Stimulated activated CD4-positive, alpha-beta T cell treated with anti-CD3 and anti-CD28 coated beads, Interleukin-12 subunit alpha, Interleukin-12 subunit beta, amount 100 ng/mL, for 48 hours (primary cell): ENCODE data around the gene TMC1.
"Not testable (repeated sequence)": the region's sequence is repeated elsewhere in the genome, so short reads cannot be mapped to it uniquely, and the experiment has no call there.

Experiments
- DNase-seq, 3 donors: peaks; one replicate each; pipeline ENCODE4 v3.0.0-alpha.2; 2020; ENCODE audit warnings: low read depth in 2 of 3, low spot score in 1 of 3

The TMC1 gene

DNA sequence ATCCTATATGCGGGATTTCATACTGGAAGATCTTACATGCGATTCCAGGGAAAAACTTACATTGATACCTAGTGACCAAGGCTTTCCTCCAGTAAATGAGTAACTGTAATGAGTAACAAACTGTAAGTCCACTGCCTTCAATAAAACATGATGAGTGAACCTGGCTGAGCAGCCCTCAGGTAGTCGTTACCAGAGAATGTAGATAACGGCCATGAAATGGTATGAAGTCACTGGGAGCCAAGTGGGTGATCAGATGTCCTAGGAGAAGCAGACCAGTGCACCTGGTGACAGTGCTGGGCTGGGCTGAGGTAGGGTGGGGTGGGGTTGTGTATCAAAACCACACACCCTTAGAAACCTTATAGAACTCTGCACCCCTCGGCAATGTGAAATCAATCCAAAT lies 227.9 kb downstream of the TMC1 start:
- DNase-seq = no peak

DNA sequence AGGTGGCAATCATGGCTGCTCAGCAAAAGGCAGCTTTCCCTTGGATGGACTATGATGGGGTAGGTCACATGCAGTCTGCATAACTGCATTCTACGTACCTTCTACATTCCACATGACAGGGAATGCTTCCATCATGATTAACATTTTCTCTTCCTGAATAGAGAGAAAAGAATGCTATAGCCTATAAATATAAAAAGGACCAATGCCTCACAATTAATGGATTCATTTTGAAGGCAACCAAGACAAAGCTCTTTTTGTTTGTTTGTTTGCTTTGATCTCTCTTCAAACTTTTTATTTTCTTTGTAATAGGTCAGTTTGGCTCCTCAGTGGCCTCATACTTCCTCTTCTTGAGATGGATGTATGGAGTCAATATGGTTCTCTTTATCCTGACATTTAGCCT lies 230.1 kb downstream of the TMC1 start:
- no peak for DNase-seq

DNA sequence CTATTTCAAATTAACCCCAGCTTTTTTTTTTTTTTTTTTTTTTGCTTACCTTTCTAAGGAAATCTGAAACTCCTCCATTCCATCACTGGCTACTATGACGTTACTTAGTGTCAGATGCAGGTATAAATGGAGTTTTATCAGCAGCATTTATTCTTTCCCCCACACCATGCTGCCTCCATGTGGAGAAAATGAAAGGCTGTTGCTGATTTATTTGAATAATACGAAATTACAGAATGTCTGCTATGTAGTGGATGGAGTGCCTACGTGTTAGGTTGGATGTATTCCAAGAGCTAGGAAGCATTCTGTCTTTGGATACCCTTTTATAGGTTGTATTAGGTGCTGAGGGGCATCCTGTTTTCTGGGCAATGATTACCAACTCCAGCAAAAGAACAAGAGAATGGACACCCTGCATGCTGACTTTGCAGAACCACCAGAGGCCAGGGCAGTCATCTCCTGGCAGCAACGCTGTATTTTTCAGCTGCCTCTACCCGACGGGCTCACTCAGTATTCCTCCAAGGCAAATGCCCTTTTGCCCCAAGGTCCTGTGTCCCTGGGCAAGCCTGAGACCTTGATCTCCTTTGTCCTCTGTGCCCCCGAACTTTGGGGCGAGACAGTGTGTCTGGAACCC lies 232.0 kb downstream of the TMC1 start:
- no peak for DNase-seq

DNA sequence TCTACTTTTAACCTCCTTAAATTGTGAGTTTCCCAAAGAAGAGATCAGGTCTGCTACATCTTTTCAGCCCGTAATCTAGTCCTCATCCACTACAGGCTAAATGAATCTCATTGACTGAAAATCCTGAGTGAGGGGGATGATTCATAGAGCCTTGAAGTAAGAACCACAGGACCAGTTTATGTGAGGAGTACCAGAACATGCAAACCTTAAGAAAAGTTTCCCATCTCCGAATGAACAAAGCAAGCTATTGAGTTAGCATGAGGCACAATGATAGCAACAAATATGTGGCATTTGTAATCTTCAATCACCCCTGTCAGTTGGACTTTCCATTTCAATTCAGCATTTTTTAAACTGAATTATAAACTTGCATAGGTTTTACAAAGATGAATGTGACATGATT lies 234.4 kb downstream of the TMC1 start:
- DNase-seq = no peak

DNA sequence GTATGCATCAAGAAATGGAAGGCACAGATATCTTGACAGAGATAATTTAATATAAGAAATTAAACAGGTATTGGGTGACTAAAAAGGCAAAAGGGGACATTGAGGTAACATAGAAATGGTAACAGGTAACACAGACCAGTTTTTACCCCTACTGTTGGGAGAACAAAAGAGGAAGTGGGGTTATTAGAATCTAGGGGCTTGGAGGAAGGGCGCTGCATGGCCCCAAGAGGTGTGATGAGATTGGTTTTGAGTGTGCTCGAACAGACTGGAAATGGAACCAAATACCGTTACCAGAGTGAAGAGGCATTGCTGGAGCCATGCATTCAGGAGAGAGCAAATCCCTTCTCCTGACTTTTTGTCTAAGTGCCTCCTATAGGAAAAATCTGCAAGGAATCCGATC lies 237.5 kb downstream of the TMC1 start:
- DNase-seq = no peak

DNA sequence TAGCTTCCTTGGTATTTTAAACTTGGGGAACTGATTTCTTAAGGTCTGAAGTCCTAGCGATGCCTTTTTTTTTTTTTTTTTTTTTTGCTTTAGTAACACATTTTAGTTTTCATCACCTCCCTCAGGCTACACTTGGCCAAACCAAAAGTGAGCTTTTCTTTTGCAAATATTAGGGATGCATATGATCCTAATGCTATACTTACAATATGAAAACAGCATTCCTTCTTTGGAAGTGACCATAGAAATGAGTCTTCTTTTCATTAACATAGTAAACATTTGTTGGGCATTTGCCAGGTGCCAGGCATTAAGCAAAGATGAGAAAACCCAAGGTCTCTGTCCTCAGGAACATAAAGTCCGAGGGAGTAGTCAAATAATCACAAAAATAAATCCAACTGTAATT lies 241.6 kb downstream of the TMC1 start:
- DNase-seq = no peak

DNA sequence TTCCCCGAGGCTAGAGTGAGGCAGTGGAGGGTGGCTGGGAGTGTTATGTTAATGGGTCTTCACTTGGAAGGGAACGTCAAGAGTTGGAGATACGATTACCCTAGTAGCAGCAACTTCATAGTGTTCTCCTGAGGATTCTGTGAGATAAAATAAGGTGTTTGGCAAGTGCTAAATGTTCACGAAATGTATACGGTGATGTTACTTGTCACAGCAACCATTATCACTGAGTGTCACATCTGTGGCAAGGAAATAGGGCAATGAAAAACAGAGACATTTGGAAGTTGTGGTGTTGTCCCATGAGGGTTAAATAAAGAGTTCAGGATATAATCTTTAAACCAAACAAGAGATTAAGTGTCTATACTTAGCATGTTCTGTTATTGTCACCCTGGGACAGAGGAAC lies 248.1 kb downstream of the TMC1 start:
- no peak for DNase-seq

DNA sequence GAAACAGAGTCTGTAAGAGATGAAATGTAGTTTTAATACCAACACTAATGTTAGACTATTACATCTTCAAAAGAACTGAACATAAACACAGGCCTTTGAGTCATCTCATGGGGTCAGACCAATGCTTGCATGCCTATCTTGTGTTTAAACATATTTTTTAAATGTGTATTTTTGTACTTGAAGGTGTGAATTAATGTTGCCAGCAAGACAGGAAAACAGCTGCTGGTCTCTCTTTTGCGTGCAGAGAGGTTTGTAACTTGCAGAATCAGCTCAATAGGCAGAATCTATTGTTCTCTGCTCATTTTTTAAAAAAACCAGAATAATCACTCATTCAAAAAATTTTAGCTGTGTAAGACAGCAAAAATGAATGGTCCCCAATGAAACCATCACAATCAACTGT lies 251.3 kb downstream of the TMC1 start:
- DNase-seq = no peak

DNA sequence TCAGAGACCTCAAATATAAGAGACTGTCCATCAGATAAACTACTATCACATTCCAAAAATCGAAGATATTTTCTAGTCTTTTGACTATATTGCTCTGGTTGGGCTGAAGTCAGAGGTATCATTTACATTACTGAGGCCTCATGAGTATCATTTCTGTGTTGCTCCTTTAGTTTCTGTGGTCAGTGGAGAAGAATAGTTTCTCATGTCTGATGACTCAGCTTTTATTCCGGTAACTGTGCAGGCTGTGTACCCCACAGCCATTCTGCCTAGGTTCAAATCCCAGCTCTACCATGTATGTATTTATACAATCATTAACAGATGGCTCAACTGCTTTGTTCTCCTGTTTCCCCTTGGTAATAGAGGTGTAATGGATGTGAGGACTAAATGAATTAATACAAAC lies 252.2 kb downstream of the TMC1 start:
- DNase-seq = no peak

DNA sequence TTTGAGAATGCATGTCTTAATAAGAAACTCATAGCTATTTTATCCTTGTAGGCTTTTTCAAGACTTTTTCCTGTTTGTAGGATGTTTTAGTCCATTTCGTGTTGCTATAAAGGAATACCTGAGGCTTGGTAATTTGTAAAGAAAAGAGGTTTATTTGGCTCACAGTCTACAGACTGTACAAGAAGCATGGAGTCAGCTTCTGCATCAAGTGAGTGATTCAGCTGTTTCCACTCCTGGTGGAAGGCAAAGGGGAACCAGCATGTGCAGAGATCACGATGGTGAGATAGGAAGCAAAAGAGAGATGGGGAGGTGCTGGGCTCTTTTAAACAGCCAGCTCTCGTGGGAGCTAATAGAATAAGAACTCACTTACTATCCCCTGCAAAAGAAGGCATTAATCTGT lies 254.2 kb downstream of the TMC1 start:
- no peak for DNase-seq

DNA sequence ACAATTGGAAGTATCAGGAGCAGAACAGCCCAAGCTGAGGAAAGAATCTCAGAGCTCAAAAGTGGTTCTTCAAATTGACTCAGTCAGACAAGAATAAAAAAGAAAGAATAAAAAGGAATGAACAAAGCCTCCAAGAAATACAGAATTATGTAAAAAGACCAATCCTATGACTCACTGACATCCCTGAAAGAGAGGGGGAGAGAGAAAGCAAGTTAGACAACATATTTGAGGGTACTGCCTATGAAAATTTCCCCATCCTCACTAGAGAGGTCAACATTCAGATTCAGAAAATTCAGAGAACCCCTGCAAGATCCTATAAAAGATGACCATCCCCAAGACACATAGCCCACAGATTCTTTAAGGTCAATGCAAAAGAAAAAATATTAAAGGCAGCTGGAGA lies 258.2 kb downstream of the TMC1 start:
- DNase-seq = no peak

DNA sequence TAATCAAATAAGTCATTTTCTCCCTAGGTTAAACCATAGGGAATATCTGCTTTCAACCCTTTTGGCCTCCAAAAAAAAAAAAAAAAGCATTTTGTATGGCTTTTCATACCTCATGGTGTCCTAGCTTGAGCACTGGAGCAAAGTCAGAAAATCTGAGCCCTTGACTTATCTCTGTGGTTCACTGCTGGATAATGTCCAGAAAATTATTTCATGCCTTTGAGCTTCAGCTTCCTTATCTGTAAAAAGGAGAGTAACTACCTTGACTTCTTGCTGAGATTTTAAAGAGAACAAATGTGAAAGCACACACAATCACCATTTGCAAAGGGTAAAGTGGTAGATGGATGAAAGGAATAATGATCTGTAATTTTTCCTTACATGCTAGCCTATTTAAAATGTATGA lies 265.5 kb downstream of the TMC1 start:
- DNase-seq = no peak

DNA sequence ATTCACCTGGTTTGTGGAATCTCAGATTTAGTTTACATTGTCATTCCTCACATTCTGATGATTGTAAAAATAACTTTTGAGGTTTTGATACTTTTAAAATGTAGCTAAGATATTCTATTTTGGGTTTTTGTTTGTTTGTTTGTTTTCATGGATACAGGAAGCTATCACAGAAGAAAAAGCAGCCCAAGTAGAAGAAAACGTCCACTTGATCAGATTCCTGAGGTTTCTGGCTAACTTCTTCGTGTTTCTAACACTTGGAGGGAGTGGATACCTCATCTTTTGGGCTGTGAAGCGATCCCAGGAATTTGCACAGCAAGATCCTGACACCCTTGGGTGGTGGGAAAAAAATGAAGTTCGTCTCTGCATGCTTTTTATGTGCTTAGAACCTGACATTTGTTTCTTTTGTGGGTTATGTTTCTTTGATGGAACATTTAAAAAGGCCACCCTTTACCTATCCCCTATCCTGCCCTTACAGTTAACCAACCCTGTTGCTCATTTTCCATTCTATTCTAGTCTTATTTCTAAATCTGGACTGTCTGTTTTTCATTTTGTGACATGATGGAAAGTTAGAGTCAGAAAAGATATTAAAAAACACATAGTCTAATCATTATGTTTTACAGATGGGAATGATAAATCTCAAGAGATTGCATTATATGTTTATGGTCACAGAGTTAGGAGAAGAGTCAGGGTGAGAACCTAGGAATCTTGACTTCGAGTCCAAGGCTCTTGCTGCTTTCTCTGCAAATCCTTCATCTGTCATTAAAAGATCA lies 267.7 kb downstream of the TMC1 start:
- DNase-seq = no peak

DNA sequence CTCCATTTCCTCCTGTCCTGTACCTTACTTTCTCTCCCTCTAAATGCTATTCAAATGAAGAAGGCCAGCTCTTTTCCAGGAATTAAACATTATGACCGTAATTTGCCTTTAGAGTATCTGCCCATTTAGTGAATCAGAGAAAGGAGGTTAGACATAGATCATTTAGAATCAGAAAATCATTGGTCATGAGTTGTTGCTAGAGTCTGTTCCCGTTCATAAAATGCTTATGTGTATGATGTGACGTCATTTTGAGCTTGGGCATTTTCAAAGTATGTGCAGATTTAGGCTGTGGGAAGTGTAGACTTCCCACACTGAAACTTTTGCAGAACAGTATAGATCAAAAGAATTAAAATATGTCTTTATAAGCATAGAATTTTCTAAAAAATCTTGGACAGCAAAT lies 268.5 kb downstream of the TMC1 start:
- no peak for DNase-seq

DNA sequence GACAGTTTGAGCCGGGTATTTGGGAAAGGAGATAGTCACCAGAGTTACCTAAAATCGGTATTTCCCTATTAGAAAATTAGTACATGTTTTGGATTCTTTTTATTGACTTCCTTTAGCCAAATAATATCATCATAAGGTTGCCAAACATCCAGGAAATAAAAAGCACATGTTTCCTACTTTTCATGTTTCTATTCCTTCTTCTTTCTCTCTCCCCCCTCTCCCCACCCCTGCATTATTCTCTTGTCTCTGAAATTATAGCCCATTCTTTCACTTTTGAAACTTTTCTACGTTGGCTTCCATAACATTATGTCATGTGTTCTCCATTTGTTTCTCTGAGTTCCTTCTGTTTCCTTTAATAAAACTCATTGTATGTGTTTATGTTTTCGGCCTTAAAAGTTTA lies 269.6 kb downstream of the TMC1 start:
- no peak for DNase-seq

DNA sequence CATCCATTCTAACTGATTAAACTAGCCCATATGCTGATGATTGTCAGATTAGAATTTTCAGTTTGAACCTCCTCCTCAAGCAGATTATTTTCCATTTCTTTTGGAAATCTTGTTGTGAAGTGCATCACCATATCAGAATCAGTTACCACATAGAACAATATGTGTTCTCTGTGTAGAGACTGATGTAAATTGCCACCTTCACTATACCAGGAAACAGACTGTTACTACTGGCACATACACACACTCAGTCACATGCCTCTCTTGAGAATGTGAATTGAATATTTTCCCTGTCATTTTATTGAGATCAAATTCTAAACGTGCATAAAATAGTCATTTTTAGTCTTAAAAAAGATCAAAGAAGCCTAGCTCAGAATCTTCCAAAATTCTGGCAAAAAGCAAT lies 270.0 kb downstream of the TMC1 start:
- DNase-seq = no peak

DNA sequence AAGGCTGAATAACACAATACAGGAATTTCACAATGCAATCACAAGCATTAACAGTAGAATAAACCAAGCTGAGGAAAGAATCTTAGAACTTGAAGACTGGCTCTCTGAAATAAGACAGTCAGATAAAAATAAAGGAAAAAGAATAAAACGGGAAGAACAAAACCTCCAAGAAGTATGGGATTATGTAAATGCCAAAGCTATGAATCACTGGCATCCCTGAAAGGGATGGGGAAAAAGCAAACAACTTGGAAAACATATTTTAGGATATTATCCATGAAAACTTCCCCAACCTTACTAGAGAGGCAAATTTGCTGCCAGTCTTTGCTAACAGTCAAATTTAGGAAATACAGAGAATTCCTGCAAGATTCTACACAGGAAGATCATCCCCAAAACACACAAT lies 273.5 kb downstream of the TMC1 start:
- no peak for DNase-seq

DNA sequence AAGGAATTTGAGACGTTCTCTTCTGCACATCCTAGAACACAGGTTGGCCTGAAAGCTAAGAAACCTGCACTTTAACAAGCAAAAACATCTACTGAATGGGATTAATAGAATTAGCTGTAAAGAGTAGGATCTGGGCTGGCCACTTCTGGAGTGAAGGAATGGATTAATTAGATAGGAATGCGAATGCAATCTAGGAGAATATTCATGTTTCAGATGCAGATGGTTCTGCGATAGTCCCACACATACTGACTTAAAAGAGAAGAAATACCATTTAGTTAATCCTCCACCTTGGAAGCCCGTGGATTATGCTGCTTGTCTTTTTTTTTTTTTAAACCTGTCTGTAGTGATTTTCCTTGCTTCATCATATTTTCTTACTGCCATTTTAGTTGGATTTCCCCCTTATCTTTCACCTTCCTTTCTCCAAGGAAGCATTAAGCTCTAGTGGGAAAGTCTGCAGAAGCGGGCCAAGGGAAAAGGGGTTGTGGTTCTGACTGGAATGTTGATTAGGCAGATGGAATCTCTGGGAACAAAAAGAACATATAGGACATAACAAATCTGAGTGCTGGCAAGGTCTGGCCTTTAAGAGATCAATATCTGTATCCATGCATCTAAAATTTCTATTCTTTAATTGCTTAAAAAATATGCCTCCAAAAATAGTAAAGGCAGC lies 279.1 kb downstream of the TMC1 start:
- no peak for DNase-seq

DNA sequence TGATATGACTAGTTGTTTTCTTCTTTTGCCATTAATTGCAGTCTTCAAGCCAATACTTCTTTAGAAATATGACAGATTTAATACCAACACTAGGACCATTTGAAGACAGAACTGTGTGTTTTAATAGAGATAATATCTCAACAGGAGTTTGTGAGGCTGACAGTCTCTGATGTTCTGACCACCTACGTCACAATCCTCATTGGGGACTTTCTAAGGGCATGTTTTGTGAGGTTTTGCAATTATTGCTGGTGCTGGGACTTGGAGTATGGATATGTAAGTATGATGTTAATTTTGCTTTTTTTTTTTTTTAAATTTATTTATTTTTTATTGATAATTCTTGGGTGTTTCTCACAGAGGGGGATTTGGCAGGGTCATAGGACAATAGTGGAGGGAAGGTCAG lies 283.8 kb downstream of the TMC1 start:
- no peak for DNase-seq

DNA sequence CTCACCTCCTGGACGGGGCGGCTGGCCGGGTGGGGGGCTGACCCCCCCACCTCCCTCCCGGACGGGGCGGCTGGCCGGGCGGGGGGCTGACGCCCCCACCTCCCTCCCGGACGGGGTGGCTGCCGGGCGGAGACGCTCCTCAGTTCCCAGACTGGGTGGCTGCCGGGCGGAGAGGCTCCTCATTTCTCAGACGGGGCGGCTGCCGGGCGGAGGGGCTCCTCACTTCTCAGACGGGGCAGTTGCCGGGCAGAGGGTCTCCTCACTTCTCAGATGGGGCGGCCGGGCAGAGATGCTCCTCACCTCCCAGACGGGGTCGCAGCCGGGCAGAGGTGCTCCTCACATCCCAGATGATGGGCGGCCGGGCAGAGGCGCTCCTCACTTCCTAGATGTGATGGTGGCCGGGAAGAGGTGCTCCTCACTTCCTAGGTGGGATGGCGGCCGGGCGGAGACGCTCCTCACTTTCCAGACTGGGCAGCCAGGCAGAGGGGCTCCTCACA lies 285.0 kb downstream of the TMC1 start:
- DNase-seq = not testable (repeated sequence)

DNA sequence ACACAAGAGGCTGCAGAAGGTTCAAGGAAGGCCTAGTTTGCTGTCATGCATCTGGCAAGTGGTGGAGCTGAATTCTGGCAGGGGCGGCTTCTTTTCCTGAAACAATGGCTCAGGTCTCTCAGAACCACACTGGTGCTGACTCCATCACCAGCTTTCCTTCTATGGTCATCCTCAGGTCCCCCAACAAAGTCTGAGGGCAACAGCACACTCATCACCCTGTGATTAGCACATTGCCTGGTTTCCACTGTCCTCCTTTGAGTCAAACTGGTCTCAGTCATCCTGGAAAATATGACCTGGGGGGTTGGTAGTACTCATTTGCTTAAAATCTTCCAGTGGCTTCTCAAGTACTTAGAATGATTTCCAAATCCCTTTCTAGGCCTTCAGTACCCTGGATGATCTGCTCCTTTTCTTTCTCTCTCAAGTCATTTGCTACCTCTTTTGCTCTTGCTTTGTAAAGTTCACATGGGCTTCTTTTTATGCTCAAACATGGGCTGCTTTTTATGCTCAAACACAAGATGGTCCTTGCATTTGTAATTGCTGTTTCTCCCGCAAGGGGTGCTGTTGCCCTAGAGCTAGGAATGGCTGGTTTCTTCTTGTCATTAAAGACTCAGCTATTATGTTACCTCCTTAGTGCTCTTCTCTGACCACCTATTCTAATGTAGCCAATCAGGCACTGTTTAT lies 286.5 kb downstream of the TMC1 start:
- no peak for DNase-seq

DNA sequence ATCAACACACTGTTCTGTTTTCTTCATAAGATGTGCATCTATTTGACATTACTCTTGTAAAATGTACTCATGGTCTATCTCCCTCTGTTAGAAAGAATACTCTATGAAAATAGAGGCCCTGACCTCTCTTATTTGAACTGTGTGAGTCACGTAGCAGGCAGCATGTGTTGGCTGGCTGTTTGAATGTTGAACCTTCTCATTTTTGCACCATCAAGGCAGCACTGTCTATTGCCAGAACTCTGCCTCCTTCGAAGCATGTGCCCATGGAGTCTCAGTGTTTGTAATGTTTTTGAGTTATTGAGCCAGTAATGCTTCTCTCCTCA lies 287.0 kb downstream of the TMC1 start:
- no peak for DNase-seq
